ENCODE results near the gene DCXR.
A peak's percentile ranks its signal among the peaks of the same experiment; 100 is the strongest.

DCXR gene

GRCh38 chr17:82022981-82023446 lies 14.5 kb downstream of the DCXR start, which contains the start of gene LRRC45:
Gene LRRC45 (plus strand): TSS chr17:82023305. CDS start chr17:82023644, 339 bp downstream.
- TF ChIP-seq POLR2A (IDR thresholded peaks at IDR 0.05; ENCODE audit: low read length) (no peak), GATA1 (IDR thresholded peaks at IDR 0.05; ENCODE audit: low read depth, low read length) (no peak)

GRCh38 chr17:82022310-82022980 lies 15.1 kb downstream of the DCXR start, which contains the start of gene CENPX:
Gene CENPX (minus strand): TSS chr17:82022878. CDS start chr17:82022861, 17 bp downstream.
- TF ChIP-seq GATA1 (IDR thresholded peaks at IDR 0.05; ENCODE audit: low read depth, low read length) (no peak), POLR2A (IDR thresholded peaks at IDR 0.05; ENCODE audit: low read length) (peak; percentile 41)
- peak; percentile 51 to 63 for DNase-seq

More at GRCh38 chr17:82022981-82023446, 14.5 kb downstream of the DCXR start, which contains the start of gene LRRC45:
- DNase-seq, result peak; percentile 100

- DNase-seq, result no peak
- no peak for TF ChIP-seq POLR2A (IDR thresholded peaks at IDR 0.05; ENCODE audit: low read length)
- no peak for TF ChIP-seq GATA1 (IDR thresholded peaks at IDR 0.05; ENCODE audit: low read depth, low read length)
Measured at GRCh38 chr17:82021900-82022309, 15.6 kb downstream of the DCXR start.

- peak; percentile 67 to 69 for DNase-seq
- TF ChIP-seq POLR2A (IDR thresholded peaks at IDR 0.05; ENCODE audit: low read length), result no peak
Measured at GRCh38 chr17:82021107-82021899, 16.2 kb downstream of the DCXR start.

GRCh38 chr17:82020572-82021106 lies 16.9 kb downstream of the DCXR start:
- TF ChIP-seq GATA1 (IDR thresholded peaks at IDR 0.05; ENCODE audit: low read depth, low read length) (no peak), POLR2A (IDR thresholded peaks at IDR 0.05; ENCODE audit: low read length) (no peak)
- no peak for DNase-seq

- peak; percentile 75 to 83 for DNase-seq
- no peak for TF ChIP-seq GATA1 (IDR thresholded peaks at IDR 0.05; ENCODE audit: low read depth, low read length)
- no peak for TF ChIP-seq POLR2A (IDR thresholded peaks at IDR 0.05; ENCODE audit: low read length)
Measured at GRCh38 chr17:82019690-82020571, 17.6 kb downstream of the DCXR start.

GRCh38 chr17:82018989-82019689 lies 18.4 kb downstream of the DCXR start:
- TF ChIP-seq POLR2A (IDR thresholded peaks at IDR 0.05; ENCODE audit: low read length), result no peak
- no peak for TF ChIP-seq GATA1 (IDR thresholded peaks at IDR 0.05; ENCODE audit: low read depth, low read length)
- no peak for DNase-seq

- DNase-seq, result no peak
- no peak for TF ChIP-seq POLR2A (IDR thresholded peaks at IDR 0.05; ENCODE audit: low read length)
- no peak for TF ChIP-seq GATA1 (IDR thresholded peaks at IDR 0.05; ENCODE audit: low read depth, low read length)
Measured at GRCh38 chr17:82018152-82018988, 19.1 kb downstream of the DCXR start.

GRCh38 chr17:82017612-82018151 lies 19.8 kb downstream of the DCXR start:
- TF ChIP-seq POLR2A (IDR thresholded peaks at IDR 0.05; ENCODE audit: low read length), result no peak
- TF ChIP-seq GATA1 (IDR thresholded peaks at IDR 0.05; ENCODE audit: low read depth, low read length), result no peak
- no peak for DNase-seq

GRCh38 chr17:82016875-82017459 lies 20.5 kb downstream of the DCXR start:
- no peak for DNase-seq

More at GRCh38 chr17:82016875-82017459, 20.5 kb downstream of the DCXR start:
- TF ChIP-seq GATA1 (IDR thresholded peaks at IDR 0.05; ENCODE audit: low read depth, low read length) (no peak), POLR2A (IDR thresholded peaks at IDR 0.05; ENCODE audit: low read length) (no peak)
